T follicular helper cell (primary cell): ENCODE data around the gene IRF5.
"Not testable (repeated sequence)": the region's sequence is repeated elsewhere in the genome, so short reads cannot be mapped to it uniquely, and the experiment has no call there.

Source experiments
- DNase-seq: peaks from one replicate; pipeline ENCODE4 v3.0.0-alpha.2; 2020; ENCODE audit warnings: low read depth

IRF5 gene

DNA sequence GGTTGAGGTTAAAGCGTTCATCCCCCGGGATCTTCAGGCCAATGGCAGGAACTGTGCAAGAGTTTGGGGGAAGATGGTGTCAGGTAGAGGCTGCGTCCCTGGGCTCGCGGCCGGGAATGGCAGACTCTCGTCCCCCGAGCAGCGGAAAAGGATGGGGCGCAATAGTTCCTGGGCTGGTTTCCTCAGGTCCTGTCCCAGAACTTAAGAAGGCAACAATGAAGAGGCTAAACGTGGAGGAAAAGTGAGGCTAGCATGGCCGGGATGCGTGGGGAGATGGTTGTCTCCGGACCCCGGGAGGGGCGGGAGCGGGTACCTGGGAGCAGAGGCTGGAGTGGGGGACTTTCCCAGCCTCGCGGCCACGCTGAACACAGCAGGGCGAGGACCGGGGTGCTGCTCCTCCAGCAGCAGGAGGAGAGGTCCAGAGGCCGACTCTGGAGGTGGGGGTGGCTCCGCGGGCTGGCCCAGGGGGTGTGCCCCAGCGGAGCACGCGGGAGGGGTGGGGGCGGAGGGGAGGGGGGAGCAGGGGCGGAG, 882 bp downstream of the IRF5 start:
- DNase-seq: no peak

GRCh38 chr7:128939075-128939860, 1.5 kb downstream of the IRF5 start:
- DNase-seq: no peak

DNA sequence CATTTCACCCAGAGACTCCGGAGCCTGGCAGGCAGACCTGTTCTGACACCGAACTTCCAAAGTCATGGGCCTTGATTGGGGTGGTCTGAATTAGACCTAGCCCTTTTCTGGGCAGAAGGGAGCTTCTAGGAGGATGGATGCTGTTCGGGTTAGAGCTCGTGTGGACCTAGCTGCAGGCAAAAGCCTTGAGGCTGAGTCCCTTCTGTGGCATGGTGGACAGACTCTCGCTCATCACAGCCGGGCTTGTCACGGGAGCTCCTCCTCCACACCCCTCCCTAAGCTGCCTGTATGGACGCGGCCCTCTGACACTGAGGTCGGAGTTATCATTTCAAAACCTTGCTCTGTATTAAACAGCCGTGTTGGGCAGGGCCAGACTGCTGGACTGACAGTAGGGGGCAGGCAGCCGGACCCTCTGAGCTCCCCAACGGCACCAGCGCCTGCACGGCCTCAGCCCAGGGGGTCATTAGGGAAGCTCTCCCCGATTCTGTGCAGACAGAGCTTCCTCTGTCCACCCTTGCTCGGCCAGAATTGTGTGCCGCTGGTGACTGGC, 2.2 kb downstream of the IRF5 start:
- no peak for DNase-seq

GRCh38 chr7:128940494-128941322, 3.0 kb downstream of the IRF5 start:
- no peak for DNase-seq

DNA sequence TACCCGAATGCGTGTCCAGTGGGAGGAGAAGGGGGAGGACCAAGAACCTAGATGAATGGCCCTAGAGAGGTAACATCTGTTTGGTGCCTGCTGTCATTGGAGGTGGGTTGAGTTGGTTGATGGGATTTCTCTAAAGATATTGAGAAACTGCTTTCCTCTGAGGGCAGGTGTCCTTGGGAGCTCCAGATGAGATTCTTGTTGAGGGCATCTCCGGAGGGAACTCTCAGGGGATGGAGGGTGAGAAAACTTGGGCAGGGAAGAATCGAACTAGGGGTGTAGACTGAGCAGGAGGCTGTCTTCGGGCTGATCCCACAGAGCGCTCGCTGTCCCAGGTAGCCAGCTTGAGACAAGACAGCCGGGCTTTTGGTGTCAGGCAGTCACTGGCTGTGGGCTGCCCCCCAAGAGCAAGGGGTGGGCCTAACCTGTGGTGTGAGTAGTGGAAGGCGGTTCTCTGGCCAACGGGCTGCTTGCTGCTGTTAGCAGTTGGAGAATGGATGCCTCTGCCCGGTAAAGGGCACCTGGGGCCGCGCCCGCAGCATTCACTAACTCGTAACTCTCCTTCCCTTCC, 3.7 kb downstream of the IRF5 start:
- no peak for DNase-seq

- DNase-seq: no peak
Measured at GRCh38 chr7:128941946-128942526, 4.3 kb downstream of the IRF5 start.

- DNase-seq: not testable (repeated sequence)
Measured at GRCh38 chr7:128943251-128943650, 5.5 kb downstream of the IRF5 start.

DNA sequence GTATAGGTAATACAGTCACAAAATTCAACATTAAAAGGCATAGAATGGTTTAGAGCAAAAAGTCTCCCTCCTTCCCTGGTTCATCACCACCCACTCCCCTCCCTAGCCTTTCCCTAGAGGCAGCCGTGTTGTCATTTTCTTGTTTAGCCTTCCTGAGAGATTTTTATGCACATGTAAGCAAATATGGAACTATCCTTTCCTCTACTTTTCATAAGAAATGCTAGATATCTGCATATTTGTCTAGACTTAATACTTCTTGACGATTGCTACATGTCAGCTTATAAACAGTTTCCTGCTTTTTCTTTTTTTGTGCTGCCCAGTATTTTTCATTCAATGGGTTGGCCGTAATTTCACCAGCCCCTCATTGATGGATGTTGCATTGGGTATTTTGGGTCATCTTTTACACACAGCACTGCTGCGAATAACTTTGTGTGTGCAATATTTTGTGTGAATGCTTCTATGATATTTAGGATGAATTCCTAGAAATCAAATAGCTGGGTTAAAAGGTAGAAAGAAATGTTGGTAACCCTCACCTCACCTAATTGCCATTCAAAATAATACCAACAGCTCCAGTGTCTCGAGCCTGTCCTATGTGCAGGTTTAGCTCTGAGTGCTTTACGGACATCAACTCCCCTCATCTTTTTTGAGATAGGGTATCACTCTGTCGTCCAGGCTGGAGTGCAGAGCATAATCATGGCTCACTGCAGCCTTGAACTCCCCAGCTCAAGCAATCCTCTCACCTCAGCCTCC, 6.9 kb downstream of the IRF5 start:
- no peak for DNase-seq

DNA sequence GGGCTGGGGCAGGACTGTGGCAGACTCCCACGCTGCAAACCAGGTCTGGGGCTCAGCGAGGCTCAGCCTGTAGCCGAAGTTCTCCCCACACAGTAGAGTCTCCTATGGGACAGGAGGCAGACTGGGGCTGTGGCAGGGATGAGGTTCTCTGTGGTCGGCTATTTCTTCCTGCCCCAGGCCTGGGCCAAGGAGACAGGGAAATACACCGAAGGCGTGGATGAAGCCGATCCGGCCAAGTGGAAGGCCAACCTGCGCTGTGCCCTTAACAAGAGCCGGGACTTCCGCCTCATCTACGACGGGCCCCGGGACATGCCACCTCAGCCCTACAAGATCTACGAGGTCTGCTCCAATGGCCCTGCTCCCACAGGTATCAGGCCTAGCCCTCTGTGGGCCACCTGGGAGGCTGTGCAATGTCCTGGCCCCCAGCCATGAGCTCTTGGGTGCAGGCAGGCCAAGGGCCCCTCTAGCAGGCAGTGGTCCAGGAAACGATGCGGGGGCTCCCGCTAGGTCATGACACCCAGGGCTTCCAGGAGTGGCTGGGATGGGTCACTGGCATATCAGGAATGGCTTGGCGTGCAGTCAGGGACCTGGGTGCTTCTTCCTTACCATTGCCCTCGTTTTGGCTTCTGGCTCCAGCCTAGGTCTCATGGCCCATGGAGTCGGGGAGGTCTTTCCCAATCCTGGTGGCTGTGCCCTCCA, 8.1 kb downstream of the IRF5 start:
- no peak for DNase-seq

GRCh38 chr7:128946936-128947830, 9.5 kb downstream of the IRF5 start:
- DNase-seq: no peak

DNA sequence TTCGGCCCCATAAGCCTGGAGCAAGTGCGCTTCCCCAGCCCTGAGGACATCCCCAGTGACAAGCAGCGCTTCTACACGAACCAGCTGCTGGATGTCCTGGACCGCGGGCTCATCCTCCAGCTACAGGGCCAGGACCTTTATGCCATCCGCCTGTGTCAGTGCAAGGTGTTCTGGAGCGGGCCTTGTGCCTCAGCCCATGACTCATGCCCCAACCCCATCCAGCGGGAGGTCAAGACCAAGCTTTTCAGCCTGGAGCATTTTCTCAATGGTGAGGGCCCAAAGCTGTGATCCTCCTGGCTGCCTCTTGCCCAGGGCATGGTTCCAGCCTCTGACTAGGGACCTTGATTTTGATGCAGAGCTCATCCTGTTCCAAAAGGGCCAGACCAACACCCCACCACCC, 10.1 kb downstream of the IRF5 start:
- DNase-seq: no peak

DNA sequence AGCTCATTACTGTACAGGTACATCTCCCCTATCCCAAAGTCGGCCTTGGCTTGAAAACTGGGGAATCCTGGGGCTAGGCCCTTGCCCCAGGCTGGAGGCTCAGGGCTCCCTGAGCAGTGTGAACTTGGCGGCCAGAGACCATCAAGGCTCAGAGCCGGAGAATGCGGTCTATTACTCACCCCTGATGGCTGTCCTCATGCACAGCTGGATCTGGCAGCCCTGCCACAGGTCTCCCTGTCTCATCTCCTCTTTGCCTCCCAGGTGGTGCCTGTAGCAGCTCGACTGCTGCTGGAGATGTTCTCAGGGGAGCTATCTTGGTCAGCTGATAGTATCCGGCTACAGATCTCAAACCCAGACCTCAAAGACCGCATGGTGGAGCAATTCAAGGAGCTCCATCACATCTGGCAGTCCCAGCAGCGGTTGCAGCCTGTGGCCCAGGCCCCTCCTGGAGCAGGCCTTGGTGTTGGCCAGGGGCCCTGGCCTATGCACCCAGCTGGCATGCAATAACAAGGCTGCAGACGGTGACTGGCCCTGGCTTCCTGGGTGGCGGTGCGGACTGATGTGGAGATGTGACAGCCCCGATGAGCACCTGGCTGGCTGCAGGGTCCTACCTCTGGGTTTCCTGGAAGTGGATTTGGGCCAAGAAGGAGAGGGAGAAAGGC, 10.7 kb downstream of the IRF5 start:
- no peak for DNase-seq

DNA sequence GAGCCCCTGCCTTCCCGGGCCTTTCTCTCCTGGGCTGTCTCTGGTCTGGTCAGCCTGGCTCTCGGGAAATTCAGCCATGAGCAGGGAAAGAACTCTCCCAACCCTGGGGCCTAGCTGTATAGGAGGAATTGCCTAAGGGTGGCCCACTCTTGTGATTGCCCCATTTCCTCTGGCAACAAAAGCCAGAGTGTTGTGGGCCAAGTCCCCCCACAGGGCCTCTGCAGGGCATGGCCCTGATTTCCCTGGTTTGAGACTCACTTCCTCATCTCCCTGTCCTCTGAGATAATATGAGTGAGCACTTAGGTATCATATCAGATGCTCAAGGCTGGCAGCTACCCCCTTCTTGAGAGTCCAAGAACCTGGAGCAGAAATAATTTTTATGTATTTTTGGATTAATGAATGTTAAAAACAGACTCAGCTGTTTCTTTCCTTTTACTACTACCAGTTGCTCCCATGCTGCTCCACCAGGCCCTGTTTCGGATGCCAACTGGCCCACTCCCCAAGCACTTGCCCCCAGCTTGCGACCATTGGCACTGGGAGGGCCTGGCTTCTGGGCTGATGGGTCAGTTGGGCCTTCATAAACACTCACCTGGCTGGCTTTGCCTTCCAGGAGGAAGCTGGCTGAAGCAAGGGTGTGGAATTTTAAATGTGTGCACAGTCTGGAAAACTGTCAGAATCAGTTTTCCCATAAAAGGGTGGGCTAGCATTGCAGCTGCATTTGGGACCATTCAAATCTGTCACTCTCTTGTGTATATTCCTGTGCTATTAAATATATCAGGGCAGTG, 11.4 kb downstream of the IRF5 start:
- no peak for DNase-seq

DNA sequence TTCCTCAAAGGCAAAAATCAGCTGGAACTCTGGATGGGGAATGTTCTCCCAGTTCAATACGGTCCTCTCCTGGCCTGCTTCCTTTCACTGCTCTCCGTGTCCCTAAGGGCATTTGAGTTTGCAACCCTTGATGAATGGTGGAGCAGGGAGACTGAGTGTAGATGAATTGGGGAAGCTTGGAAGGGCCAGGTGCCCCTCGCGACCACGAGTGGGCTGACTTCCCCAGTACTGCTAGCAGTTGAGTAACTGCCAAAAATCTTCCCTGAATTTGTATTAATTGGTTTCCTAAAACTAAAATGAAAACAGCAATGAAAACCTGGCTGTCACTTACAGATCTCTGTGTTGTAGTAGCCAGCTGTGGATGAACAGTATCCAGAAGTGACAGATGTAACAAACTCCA, 13.6 kb downstream of the IRF5 start:
- DNase-seq: no peak

DNA sequence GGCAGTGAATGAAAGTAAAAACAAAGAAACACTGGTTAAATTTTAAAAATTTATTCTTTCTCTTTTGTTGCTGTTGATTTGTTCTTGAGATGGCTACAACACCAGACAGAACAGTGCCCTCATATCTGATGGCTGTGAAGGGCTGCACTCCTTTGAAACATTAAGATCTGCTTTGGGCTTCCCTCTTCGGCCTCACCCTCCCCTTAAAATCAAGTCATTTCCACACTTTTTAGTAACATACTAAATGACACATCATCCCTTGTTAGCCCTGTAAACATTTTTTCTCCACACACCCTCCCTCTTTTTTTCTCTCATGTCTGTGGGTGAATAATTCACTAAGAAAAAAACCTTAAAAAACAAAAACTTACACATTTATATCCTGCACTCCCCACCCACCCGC, 16.4 kb downstream of the IRF5 start:
- DNase-seq: no peak

GRCh38 chr7:128954830-128955802, 17.4 kb downstream of the IRF5 start:
- DNase-seq: no peak

DNA sequence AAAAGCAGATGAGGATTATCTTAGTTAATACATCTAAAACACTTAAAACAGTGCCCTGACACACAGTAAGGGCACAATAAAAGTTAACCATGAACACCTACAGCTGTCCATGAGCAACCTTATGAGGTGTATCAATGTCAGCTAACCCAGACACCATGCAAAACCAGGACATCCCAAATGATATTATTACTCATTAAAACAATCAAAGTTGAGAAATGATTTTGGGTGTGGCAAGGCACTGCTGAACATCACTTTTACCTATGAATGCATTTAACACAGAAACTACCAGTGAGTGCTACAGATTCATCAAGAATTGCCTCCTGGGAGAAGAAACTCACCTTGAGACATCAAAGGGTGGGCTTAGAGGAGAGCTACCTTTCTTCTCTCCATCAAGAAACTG, 18.3 kb downstream of the IRF5 start:
- no peak for DNase-seq
